PFSK-1 (cell line): Measurements from ENCODE around the gene RXRB.

Experiments
- POLR2AphosphoS5 ChIP-seq: IDR thresholded peaks from 2 replicates; pipeline ENCODE4 v1.6.1; 2012; ENCODE audit warnings: low read depth, mild to moderate bottlenecking, control low read depth, low read length, moderate library complexity
- TAF1 ChIP-seq: IDR thresholded peaks from 2 replicates; pipeline ENCODE4 v1.6.1; 2012; ENCODE audit warnings: low read length, control low read depth, borderline replicate concordance; ENCODE audit not compliant: insufficient read depth
- TF ChIP-seq, protein P1 (sequence below), 2 experiments: IDR thresholded peaks; 2 replicates each; pipeline versions ENCODE4 v1.6.1 to v1.8.0; 2011 to 2012; ENCODE audit warnings: low read depth in 2 of 2, low read length in 2 of 2, control low read depth in 1 of 2, inconsistent platforms in 1 of 2, mild to moderate bottlenecking in 1 of 2, moderate library complexity in 1 of 2; ENCODE audit not compliant: insufficient read depth in 1 of 2

DNA sequence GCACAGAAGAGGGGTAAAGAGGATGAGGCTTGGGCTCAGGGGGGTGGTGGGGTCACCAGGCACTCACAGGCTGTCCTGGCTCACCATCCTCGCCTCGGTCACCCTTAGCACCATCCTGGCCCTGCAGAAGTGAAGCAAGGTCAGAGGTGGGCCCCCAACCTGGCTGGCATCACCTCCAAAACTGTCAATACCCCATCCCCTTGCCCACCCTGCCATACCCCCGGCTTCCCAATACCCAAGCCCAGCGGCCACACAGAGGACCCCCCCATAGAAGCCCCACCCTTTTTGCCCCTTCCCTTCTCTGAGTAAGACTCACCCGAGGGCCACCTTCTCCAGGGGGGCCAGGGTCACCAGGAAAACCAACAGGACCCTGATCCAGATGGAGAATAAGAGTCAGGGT, 31.8 kb downstream of the RXRB start:
- TF ChIP-seq, protein P1, sequence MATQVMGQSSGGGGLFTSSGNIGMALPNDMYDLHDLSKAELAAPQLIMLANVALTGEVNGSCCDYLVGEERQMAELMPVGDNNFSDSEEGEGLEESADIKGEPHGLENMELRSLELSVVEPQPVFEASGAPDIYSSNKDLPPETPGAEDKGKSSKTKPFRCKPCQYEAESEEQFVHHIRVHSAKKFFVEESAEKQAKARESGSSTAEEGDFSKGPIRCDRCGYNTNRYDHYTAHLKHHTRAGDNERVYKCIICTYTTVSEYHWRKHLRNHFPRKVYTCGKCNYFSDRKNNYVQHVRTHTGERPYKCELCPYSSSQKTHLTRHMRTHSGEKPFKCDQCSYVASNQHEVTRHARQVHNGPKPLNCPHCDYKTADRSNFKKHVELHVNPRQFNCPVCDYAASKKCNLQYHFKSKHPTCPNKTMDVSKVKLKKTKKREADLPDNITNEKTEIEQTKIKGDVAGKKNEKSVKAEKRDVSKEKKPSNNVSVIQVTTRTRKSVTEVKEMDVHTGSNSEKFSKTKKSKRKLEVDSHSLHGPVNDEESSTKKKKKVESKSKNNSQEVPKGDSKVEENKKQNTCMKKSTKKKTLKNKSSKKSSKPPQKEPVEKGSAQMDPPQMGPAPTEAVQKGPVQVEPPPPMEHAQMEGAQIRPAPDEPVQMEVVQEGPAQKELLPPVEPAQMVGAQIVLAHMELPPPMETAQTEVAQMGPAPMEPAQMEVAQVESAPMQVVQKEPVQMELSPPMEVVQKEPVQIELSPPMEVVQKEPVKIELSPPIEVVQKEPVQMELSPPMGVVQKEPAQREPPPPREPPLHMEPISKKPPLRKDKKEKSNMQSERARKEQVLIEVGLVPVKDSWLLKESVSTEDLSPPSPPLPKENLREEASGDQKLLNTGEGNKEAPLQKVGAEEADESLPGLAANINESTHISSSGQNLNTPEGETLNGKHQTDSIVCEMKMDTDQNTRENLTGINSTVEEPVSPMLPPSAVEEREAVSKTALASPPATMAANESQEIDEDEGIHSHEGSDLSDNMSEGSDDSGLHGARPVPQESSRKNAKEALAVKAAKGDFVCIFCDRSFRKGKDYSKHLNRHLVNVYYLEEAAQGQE (IDR thresholded peaks at IDR 0.05; ENCODE audit: insufficient read depth in 1 of 2, low read depth in 2 of 2, low read length in 2 of 2), result no peak
- TF ChIP-seq POLR2AphosphoS5 (no peak), TAF1 (no peak)
